OCI-LY1 (cell line): ENCODE data around the gene C19orf73.

Experiments
- CTCF ChIP-seq: fragments of 200-600 bp; sonication (generic), shearing (Covaris generic); IDR thresholded peaks from 2 replicates; pipeline ENCODE4 v1.5.1; 2017; ENCODE audit warnings: mild to moderate bottlenecking, antibody characterized with exemption, low read length, moderate library complexity, mixed read lengths
- EZH2 ChIP-seq: fragments of 200-600 bp; sonication (generic), shearing (Covaris generic); IDR thresholded peaks from 2 replicates; pipeline ENCODE4 v1.8.0; 2017; ENCODE audit warnings: borderline replicate concordance, mixed run types, mild to moderate bottlenecking, antibody characterized with exemption, low read length, moderate library complexity, mixed read lengths

- TF ChIP-seq CTCF (no peak), EZH2 (no peak)
Measured at GRCh38 chr19:49081273-49081672, 37.7 kb downstream of the C19orf73 start.
